NCI-H2029 (cell line): Measurements from ENCODE around the gene NT5DC2.

Source experiments
- DNase-seq: peaks from one replicate; lab custom pipeline; 2025; lab: John Stamatoyannopoulos, UW

Gene NT5DC2

DNA sequence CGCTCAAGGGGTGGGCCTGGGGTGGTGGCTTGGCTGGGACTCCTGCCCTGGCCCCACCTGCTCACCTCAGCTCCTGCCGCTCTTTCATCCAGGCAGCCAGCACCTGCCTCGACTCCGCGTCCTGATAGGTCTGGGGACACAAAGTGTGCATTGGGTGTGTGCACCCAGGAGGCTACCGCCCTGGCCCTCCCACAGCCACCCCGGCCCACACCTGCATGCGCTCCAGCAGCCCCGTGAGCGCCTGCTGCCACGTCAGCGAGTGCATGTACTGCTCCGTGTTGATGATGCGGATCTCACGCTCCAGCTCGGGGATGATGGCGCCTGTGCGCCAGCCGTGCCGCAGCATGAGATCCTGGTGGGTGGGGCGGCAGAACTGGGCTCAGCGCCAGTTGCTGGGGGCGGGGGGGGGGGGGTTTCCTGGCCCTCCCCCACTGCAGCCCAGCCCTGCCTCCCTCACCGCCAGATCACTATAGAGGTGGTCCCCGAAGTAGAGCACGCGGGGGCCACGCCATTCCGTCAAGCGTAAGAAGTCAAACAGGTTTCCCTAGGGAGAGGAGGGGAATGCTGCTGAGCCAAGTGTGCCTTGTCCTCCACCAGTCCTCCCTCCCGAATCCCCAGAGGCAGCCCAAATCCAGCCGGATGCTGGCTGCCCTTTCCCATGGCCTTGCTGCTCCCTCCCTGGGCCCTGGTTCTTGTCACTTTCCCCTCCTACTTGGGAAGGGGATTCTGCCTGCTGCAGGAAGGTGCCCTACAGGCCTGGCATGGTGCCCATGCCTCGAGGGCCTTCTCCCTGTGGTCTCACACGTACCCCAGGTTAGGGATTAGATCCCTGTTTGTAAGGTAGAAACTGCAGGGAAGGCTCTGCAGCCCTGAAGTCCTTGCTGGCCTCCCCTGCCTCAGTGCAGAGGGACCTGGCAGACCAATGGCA lies 8.6 kb downstream of the NT5DC2 start:
- DNase-seq: no peak

DNA sequence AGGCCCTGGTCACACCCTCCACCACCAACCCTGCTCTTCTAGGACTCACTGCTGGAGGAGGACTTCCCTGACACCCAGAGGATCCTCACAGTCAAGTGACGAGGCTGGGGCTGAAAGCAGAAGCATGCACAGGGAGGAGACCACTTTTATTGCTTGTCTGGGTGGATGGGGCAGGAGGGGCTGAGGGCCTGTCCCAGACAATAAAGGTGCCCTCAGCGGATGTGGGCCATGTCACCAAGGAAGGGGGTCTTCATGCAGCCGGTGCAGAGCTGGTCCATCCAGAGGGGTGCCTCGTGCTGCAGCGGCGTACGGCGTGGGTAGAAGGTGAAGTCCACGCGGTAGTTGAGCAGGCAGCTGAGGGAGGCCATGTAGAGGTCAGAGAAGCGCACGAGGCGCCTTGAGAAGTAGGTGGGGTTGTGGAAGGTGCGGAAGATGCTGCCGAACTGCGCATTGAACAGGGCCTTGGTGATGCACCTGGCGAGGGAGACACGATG lies 9.4 kb downstream of the NT5DC2 start:
- no peak for DNase-seq

- DNase-seq: no peak
These were observed 10.0 kb downstream of the NT5DC2 start for GRCh38 chr3:52523386-52524257.

DNA sequence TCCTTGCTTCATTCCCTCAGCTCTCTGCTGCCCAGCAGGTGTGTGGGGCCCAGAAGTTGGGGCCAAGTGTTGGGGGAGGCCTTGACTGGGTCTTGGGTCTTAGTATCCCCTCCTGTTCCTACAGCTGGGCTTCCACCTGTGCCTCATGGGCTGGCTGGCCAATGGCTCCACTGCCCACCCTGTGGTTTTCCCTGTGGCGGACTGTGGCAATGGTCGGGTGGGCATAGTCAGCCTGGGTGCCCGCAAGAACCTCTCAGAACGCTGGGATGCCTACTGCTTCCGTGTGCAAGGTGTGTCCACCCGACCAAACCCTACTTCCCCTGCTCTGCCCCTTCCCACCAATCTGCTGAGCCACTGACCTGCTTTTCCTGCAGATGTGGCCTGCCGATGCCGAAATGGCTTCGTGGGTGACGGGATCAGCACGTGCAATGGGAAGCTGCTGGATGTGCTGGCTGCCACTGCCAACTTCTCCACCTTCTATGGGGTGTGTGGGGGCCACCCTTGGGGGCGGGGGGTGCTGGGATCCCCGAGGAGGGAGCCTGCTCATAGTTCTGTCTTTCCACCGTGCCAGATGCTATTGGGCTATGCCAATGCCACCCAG lies 10.9 kb downstream of the NT5DC2 start:
- no peak for DNase-seq

DNA sequence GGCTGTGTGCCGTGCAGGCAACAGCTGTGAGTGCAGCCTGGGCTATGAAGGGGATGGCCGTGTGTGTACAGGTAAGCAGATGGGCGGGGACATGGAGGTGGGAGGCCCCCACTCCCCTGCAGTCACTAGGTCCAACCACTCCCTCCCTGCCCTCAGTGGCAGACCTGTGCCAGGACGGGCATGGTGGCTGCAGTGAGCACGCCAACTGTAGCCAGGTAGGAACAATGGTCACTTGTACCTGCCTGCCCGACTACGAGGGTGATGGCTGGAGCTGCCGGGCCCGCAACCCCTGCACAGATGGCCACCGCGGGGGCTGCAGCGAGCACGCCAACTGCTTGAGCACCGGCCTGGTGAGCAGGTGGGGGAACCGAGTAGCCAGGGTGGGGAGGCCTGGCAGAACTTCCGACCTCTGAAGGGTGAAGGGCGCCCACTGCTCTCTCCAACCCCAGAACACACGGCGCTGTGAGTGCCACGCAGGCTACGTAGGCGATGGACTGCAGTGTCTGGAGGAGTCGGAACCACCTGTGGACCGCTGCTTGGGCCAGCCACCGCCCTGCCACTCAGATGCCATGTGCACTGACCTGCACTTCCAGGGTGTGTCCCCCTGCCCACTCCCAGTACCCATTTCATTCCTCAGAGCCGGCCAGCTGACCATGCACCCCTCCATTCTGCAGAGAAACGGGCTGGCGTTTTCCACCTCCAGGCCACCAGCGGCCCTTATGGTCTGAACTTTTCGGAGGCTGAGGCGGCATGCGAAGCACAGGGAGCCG lies 11.6 kb downstream of the NT5DC2 start:
- DNase-seq: no peak

DNA sequence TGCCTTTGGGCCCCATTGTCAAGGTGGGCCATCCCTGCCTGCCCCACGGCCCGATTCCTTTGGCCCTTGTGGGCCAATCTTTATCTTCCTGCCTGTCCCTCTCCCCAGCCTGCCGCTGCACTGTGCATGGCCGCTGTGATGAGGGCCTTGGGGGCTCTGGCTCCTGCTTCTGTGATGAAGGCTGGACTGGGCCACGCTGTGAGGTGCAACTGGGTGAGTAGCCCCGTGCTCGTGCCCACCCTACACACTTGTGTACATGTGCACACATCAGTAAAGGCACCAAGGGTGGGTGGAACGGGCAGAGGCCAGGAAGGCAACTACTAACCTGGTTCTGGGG lies 12.2 kb downstream of the NT5DC2 start:
- DNase-seq: no peak

DNA sequence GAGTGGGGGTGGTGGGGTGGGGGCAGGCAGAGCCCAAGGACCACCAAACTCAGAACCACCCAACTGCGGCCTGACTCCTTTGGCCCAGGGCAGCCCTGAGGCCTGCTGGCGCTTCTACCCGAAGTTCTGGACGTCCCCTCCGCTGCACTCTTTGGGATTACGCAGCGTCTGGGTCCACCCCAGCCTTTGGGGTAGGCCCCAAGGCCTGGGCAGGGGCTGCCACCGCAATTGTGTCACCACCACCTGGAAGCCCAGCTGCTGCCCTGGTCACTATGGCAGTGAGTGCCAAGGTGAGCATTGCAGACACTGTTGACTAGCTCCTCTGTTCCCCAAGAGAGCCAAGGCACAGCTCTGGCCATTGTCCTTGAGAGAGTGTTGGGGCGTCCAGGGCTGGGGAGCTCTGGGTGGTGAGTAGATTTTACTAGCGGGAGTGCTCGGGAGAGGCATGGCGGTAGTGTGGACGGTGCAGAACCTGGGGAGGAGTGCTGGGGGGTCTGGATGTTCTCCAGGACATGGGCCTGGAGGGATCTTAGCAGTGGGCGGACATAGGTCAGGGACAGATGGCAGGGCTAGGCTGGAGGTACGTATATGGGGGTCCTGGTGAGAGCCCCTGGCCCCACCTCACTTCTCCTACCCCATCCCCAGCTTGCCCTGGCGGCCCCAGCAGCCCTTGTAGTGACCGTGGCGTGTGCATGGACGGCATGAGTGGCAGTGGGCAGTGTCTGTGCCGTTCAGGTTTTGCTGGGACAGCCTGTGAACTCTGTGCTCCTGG lies 12.8 kb downstream of the NT5DC2 start:
- no peak for DNase-seq

DNA sequence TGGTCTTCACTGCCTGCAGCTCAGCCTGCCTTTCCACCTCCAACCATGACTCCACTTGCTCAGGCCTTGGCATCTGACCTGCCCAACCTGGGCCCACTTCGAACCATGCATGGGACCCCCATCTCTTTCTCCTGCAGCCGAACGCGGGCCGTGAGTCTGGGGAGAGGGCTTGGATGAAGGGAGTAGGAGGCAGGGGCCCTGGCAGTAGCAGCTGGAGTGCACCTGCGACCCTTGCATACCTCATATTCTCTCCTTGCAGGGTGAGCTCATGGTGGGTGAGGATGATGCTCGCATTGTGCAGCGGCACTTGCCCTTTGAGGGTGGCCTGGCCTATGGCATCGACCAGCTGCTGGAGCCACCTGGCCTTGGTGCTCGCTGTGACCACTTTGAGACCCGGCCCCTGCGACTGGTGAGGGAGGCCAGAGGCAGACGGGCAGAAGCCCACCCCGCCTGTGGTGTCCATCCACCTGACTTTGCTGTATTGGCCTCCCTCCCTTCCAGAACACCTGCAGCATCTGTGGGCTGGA lies 13.5 kb downstream of the NT5DC2 start:
- DNase-seq: no peak

- DNase-seq: no peak
These were observed 14.1 kb downstream of the NT5DC2 start for GRCh38 chr3:52519445-52520140.

DNA sequence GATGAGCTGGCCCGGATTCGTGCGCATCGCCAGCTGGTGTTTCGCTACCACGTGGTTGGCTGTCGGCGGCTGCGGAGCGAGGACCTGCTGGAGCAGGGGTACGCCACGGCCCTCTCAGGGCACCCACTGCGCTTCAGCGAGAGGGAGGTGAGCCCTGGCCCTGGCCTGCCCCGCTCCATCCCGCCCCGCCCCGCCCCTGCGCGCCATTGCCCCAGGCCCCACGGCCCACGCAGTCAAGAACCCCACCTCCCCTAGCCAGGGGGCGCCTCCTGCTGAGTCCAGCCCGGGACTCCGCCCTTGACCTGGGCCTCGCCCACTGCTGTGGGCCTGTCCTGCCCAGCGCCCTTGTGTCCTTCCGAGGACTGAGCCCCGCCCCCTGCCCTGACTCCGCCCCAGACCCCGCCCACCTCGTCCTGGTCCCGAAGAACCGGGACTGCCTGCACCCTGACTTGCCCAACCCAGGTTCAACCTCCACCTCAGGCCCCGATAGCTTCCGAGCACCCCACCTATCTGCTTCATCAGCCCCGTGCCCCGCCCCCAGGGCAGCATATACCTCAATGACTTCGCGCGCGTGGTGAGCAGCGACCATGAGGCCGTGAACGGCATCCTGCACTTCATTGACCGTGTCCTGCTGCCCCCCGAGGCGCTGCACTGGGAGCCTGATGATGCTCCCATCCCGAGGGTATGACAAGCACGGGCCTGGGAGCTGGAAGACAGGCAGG lies 14.8 kb downstream of the NT5DC2 start:
- DNase-seq: no peak

GRCh38 chr3:52517796-52518722 lies 15.6 kb downstream of the NT5DC2 start:
- no peak for DNase-seq

DNA sequence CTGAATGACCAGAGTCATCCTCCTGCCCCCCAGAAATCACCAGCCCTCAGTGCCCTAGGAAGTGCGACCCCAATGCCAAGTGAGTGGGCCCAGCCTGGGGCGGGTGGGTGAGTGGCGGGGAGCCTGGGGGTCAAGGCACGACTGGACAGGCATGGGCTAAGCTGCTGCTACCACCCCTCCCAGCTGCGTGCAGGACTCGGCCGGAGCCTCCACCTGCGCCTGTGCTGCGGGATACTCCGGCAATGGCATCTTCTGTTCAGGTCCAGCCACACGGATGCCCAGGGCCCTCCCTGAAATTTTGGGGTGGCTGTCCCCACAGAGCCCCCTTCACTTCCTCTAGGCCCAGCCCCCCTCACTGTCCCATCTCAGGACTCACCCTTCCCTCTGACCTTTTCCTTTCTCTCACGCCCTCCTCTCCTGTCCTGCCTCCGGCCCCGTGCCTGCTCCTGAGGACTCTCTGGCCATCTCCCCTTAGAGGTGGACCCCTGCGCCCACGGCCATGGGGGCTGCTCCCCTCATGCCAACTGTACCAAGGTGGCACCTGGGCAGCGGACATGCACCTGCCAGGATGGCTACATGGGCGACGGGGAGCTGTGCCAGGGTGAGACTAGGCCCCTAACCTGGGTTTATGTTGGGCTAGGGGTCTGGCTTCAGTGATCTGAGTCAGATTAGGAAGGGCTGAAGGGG lies 17.0 kb downstream of the NT5DC2 start:
- DNase-seq: no peak

DNA sequence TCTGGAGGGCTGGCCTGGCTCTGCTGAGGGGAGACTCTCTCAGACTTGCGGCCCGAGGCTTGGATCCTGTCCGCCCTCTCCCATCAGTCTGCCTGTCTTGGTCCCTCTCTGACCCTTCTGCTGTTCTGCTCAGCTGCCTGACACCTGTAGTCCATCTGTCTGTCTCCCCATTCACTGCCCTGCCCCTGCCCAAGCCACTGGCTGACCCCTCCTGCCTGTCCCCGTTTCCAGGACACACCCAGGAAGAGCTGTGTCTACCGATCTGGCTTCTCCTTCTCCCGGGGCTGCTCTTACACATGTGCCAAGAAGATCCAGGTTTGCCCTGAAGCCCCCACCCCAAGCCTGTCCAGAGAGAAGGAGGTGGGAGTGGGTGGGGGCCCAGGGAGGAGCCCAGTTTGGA lies 18.5 kb downstream of the NT5DC2 start:
- DNase-seq: no peak

- DNase-seq: no peak
These were observed 19.1 kb downstream of the NT5DC2 start for GRCh38 chr3:52514576-52514975.

- no peak for DNase-seq
These were observed 20.4 kb downstream of the NT5DC2 start for GRCh38 chr3:52513281-52513680.

- DNase-seq: no peak
These were observed 20.9 kb downstream of the NT5DC2 start for GRCh38 chr3:52512727-52513126.

GRCh38 chr3:52512105-52512504 lies 21.6 kb downstream of the NT5DC2 start:
- DNase-seq: no peak

- DNase-seq: no peak
These were observed 22.1 kb downstream of the NT5DC2 start for GRCh38 chr3:52511509-52511908.
